ENCODE measurements around the gene NDUFAF3. TPM values are rescaled to one million over a fixed set of nuclear protein-coding genes. Genes with fewer than 3 reads are reported as not detected.
A peak's percentile ranks its signal among the peaks of the same experiment; 100 is the strongest.

Gene NDUFAF3
- total RNA-seq, 1 experiment from 2014 or later: 36.8 TPM

- TF ChIP-seq MAX (CRISPR knock-in tag; IDR thresholded peaks at IDR 0.05) (peak; percentile 95), ZNF396 (CRISPR knock-in tag; IDR thresholded peaks at IDR 0.05; ENCODE audit: borderline replicate concordance) (no peak), ZNF671 (CRISPR knock-in tag; IDR thresholded peaks at IDR 0.05) (no peak), USF1 (CRISPR knock-in tag; IDR thresholded peaks at IDR 0.05) (no peak), RORB (CRISPR knock-in tag; IDR thresholded peaks at IDR 0.05) (no peak), ESRRA (CRISPR knock-in tag; IDR thresholded peaks at IDR 0.05; ENCODE audit: borderline replicate concordance) (no peak), FOXP4 (CRISPR knock-in tag; IDR thresholded peaks at IDR 0.05) (peak; percentile 90; the same call in 1 of the 2 replicates), SOX15 (CRISPR knock-in tag; IDR thresholded peaks at IDR 0.05) (no peak), ZNF423 (CRISPR knock-in tag; IDR thresholded peaks at IDR 0.05) (no peak), PRRX2 (CRISPR knock-in tag; IDR thresholded peaks at IDR 0.05) (peak; percentile 90), NR1H2 (CRISPR knock-in tag; IDR thresholded peaks at IDR 0.05) (no peak), ZNF317 (CRISPR knock-in tag; IDR thresholded peaks at IDR 0.05; ENCODE audit: borderline replicate concordance, low read depth) (0 out of 2 replicates have a peak, but pooled peaks have one; percentile 36), ETV6 (CRISPR knock-in tag; IDR thresholded peaks at IDR 0.05) (peak; percentile 93), TP53 (CRISPR knock-in tag; IDR thresholded peaks at IDR 0.05) (0 out of 2 replicates have a peak, but pooled peaks have one; percentile 78), AR (CRISPR knock-in tag; IDR thresholded peaks at IDR 0.05) (peak; percentile 87; the same call in 1 of the 2 replicates), TEAD4 (CRISPR knock-in tag; IDR thresholded peaks at IDR 0.05) (0 out of 2 replicates have a peak, but pooled peaks have one; percentile 32), CREB1 (CRISPR knock-in tag; IDR thresholded peaks at IDR 0.05) (peak; percentile 96), NR3C1 (CRISPR knock-in tag; conservative IDR thresholded peaks at IDR 0.05; ENCODE audit: low read depth) (peak; percentile 91; the same call in 1 of the 2 replicates), ZNF281 (CRISPR knock-in tag; IDR thresholded peaks at IDR 0.05) (peak; percentile 84), ZSCAN18 (CRISPR knock-in tag; IDR thresholded peaks at IDR 0.05) (no peak), USF2 (CRISPR knock-in tag; IDR thresholded peaks at IDR 0.05) (peak; percentile 55; the same call in 1 of the 2 replicates), ZNF219 (CRISPR knock-in tag; IDR thresholded peaks at IDR 0.05; ENCODE audit: borderline replicate concordance) (no peak), CREM (CRISPR knock-in tag; IDR thresholded peaks at IDR 0.05) (peak; percentile 96), NFYB (CRISPR knock-in tag; conservative IDR thresholded peaks at IDR 0.05; ENCODE audit: low read depth) (no peak), ZNF232 (CRISPR knock-in tag; IDR thresholded peaks at IDR 0.05) (no peak), ATF2 (CRISPR knock-in tag; IDR thresholded peaks at IDR 0.05; ENCODE audit: borderline replicate concordance, low read depth) (no peak), FOXP1 (CRISPR knock-in tag; IDR thresholded peaks at IDR 0.05; ENCODE audit: borderline replicate concordance) (peak; percentile 97)
Observed at GRCh38 chr3:49028673-49029562, 7.0 kb downstream of the NDUFAF3 start, which contains the start of gene IMPDH2 (continued).
